T-helper 22 cell (primary cell): ENCODE data around the gene URGCP.
"Not testable (repeated sequence)": the region's sequence is repeated elsewhere in the genome, so short reads cannot be mapped to it uniquely, and the experiment has no call there.

Source experiments
- DNase-seq: peaks from one replicate; pipeline ENCODE4 v3.0.0-alpha.2; 2020; ENCODE audit warnings: low read depth

Gene URGCP

DNA sequence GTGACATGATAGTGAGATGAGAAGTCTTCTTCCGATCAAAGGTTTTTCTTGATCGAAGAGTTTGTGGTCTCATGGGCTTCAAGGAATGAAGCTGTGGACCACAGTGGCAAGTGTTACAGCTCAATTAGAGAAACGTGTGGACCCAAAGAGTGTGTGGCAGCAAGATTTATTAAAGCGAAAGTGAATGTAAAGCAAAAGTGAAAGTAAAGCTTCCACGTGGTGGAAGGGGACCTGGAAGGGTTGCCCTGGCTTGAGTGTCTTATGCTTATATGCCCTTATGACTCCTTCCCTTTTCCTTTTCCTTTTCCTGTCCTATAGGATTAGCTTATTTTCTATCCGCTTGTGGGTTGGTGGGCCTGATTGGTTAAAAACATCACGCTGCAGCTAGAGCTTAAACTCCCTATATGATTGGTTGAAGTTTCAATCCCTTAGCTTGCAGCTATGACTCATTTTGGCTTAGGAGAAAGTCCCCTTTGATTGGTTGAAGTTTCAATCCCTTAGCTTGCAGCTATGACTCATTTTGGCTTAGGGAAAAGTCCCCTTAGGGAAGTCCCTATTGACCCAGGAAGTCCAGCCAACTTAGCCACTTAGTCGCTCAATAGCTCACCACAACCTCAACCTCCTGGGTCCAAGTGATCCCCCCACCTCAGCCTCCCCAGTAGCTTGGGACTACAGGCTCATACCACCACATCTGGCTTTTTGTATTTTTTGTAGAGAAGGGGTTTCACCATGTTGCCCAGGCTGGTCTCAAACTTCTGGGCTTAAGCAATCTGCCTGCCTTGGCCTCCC is 71.7 kb downstream of the URGCP start:
- DNase-seq: peak; percentile 34

DNA sequence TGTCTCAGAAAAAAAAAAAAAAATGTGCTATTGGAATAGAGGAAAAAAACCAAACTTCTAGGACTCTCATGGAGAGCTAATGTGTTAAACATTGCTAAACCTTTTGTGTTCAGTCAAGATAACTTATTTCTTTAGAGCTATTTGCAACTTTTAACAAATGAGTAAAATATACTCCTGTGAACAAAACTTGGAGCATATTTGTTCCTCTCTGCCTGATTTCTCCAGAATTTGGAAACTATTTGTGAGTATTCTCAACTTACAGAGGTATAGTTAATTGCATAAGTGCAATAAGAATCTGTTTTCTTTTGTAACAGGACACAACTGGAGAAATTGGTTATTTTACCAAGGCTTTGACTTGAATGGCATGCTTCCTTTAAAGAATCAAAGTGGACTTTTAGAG is 75.5 kb downstream of the URGCP start:
- DNase-seq: not testable (repeated sequence)
